K562 (cell line): ENCODE results near the gene ATP1A3. TPM values are rescaled to one million over a fixed set of nuclear protein-coding genes. Genes with fewer than 3 reads are reported as not detected.

Source experiments
- ATAC-seq: fragments of 200-7000 bp; cut with Tn5 transposase; 3 replicates; pipeline ENCODE4 v1.9.1; 2020; ENCODE audit warnings: moderate library complexity
- BruUV-seq: library from RNA; stranded (reverse); fragments of 400-500 nt; replicated peaks from 2 replicates; lab custom pipeline; 2021; lab: Mats Ljungman, UMichigan
- CTCF ChIA-PET: fragments of 300-600 bp; formaldehyde crosslinking; extraction: SDS; loops from one replicate; lab custom pipeline; 2021; ENCODE audit warnings: low intra/inter-chr PET ratio; lab: Yijun Ruan, JAX
- POLR2A ChIA-PET: fragments of 300-600, 350-650 bp; sonication (Branson Sonifier 250); formaldehyde crosslinking; extraction: SDS; loops from one replicate; lab custom pipeline; 2021; ENCODE audit warnings: antibody characterized with exemption, inconsistent platforms; lab: Yijun Ruan, JAX
- DNase-seq, 4 experiments: peaks; one replicate each; pipeline versions ENCODE4 v3.0.0 to v3.0.0-alpha.2; 2011 to 2018; ENCODE audit warnings: low spot score in 3 of 4, mixed read lengths in 3 of 4; ENCODE audit errors: extremely low read depth in 1 of 4
- FAIRE-seq: peaks from 2 replicates; lab custom pipeline; 2011; peaks lifted over from hg19 to GRCh38; lab: Jason Lieb, UNC
- H2AFZ ChIP-seq: 2 replicates; pipeline ENCODE4 v1.6.0; 2011; ENCODE audit warnings: low read depth, low read length, control low read depth, inconsistent platforms
- H3K27ac ChIP-seq: fragments of 200-600 bp; 3 replicates; pipeline ENCODE4 v1.8.0; 2011; ENCODE audit warnings: low read depth, mild to moderate bottlenecking, control low read depth, inconsistent platforms, low read length, moderate library complexity, mixed read lengths; ENCODE audit errors: extremely low read depth
- H3K27me3 ChIP-seq, 2 experiments: fragments of 300-600 bp in 1 of 2; 2 replicates in 1 of 2; 3 replicates in 1 of 2; pipeline versions ENCODE4 v1.6.0 to v1.8.0; 2011; ENCODE audit warnings: inconsistent platforms in 2 of 2, low read length in 2 of 2, mild to moderate bottlenecking in 1 of 2, mixed read lengths in 1 of 2, moderate library complexity in 1 of 2; ENCODE audit not compliant: control insufficient read depth in 2 of 2, insufficient read depth in 2 of 2
- H3K36me3 ChIP-seq: fragments of 300-600 bp; 3 replicates; pipeline ENCODE4 v1.8.0; 2011; ENCODE audit warnings: mild to moderate bottlenecking, low read length, inconsistent platforms; ENCODE audit not compliant: control insufficient read depth, insufficient read depth
- H3K4me1 ChIP-seq, 2 experiments: fragments of 200-600 bp in 1 of 2; replicated peaks in 1 of 2; 2 replicates in 1 of 2; 3 replicates in 1 of 2; pipeline versions ENCODE4 v1.5.1 to v1.8.0; 2011; ENCODE audit warnings: inconsistent platforms in 2 of 2, low read length in 2 of 2, mild to moderate bottlenecking in 1 of 2, mixed read lengths in 1 of 2, moderate library complexity in 1 of 2; ENCODE audit not compliant: control insufficient read depth in 2 of 2, insufficient read depth in 2 of 2
- H3K4me2 ChIP-seq: 2 replicates; pipeline ENCODE4 v1.6.1; 2011; ENCODE audit warnings: low read length, control low read depth, inconsistent platforms, mixed read lengths; ENCODE audit not compliant: insufficient read depth
- H3K4me3 ChIP-seq: fragments of 200-600 bp; sonication (generic), shearing (Covaris generic); 2 replicates; pipeline ENCODE4 v1.5.1; 2016; ENCODE audit warnings: control low read depth, inconsistent platforms
- H3K79me2 ChIP-seq: fragments of 200-600 bp; 3 replicates; pipeline ENCODE4 v1.8.0; 2011; ENCODE audit warnings: low read length, inconsistent platforms; ENCODE audit not compliant: control insufficient read depth, insufficient read depth
- H3K9ac ChIP-seq, 2 experiments: 2 replicates each; pipeline versions ENCODE4 v1.6.0 to v1.6.1; 2011; ENCODE audit warnings: low read depth in 2 of 2, low read length in 2 of 2, control low read depth in 1 of 2, inconsistent platforms in 1 of 2, mild to moderate bottlenecking in 1 of 2, mixed read lengths in 1 of 2; ENCODE audit not compliant: insufficient read depth in 1 of 2
- H3K9me1 ChIP-seq: one replicate; pipeline ENCODE4 v1.6.0; 2011; ENCODE audit warnings: inconsistent platforms, mild to moderate bottlenecking, low read length, moderate library complexity; ENCODE audit not compliant: control insufficient read depth, insufficient read depth
- H3K9me3 ChIP-seq: replicated peaks from 2 replicates; pipeline ENCODE4 v1.5.1; 2011; ENCODE audit warnings: low read depth, low read length, inconsistent platforms; ENCODE audit not compliant: control insufficient read depth, insufficient read depth
- H4K20me1 ChIP-seq: replicated peaks from 2 replicates; pipeline ENCODE4 v1.6.1; 2011; ENCODE audit warnings: low read length, inconsistent platforms, mixed read lengths; ENCODE audit not compliant: control insufficient read depth, insufficient read depth
- CREM ChIP-seq: IDR thresholded peaks from 2 replicates; pipeline ENCODE4 v1.6.1; 2014; ENCODE audit warnings: antibody characterized with exemption, low read depth
- EWSR1 ChIP-seq: fragments of 450-650 bp; IDR thresholded peaks from 2 replicates; pipeline ENCODE4 v1.6.1; 2018; ENCODE audit warnings: borderline replicate concordance, mild to moderate bottlenecking, low read depth, moderate library complexity; ENCODE audit not compliant: partially characterized antibody
- NR2F6 ChIP-seq: fragments of 450-650 bp; formaldehyde crosslinking; IDR thresholded peaks from 2 replicates; pipeline ENCODE4 v1.4.0; 2020; ENCODE audit warnings: mild to moderate bottlenecking
- PHF21A ChIP-seq: fragments of 450-650 bp; IDR thresholded peaks from 2 replicates; pipeline ENCODE4 v1.6.1; 2017; ENCODE audit warnings: low read depth, borderline replicate concordance
- POLR3A ChIP-seq: IDR thresholded peaks from 2 replicates; pipeline ENCODE4 v1.6.1; 2011; ENCODE audit warnings: borderline replicate concordance, mild to moderate bottlenecking, moderate library complexity; ENCODE audit not compliant: insufficient read length, insufficient read depth; ENCODE audit errors: extremely low read depth
- RCOR1 ChIP-seq, 2 experiments: IDR thresholded peaks; 2 replicates each; pipeline ENCODE4 v1.6.1; 2012; ENCODE audit warnings: low read depth in 2 of 2, low read length in 2 of 2, borderline replicate concordance in 1 of 2, improper control_type of control experiment in 1 of 2
- RFX5 ChIP-seq: IDR thresholded peaks from 2 replicates; pipeline ENCODE4 v1.6.1; 2011; ENCODE audit warnings: low read depth, mild to moderate bottlenecking, improper control_type of control experiment, low read length
- RFX7 ChIP-seq: fragments of 250-450 bp; sonication (Bioruptor Pico); IDR thresholded peaks from 2 replicates; pipeline ENCODE4 v1.5.1; 2021; ENCODE audit warnings: mild to moderate bottlenecking
- TARDBP ChIP-seq: fragments of 450-650 bp; IDR thresholded peaks from 2 replicates; pipeline ENCODE4 v1.6.1; 2016
- U2AF1 ChIP-seq: fragments of 200-400 bp; formaldehyde crosslinking; optimal IDR thresholded peaks from 2 replicates; pipeline ENCODE3; 2017; ENCODE audit warnings: mild to moderate bottlenecking, low read depth, low read length, moderate library complexity
- ZKSCAN3 ChIP-seq: fragments of 250-450 bp; sonication (Bioruptor Pico); IDR thresholded peaks from 2 replicates; pipeline ENCODE4 v1.4.0; 2020
- ZNF644 ChIP-seq: fragments of 200-800 bp; sonication (Bioruptor generic); IDR thresholded peaks from 2 replicates; pipeline ENCODE4 v1.6.1; 2016; ENCODE audit warnings: low read depth, missing genetic modification characterization, missing compliant biosample characterization
- ZNF668 ChIP-seq: fragments of 250-450 bp; sonication (Bioruptor Pico); IDR thresholded peaks from 2 replicates; pipeline ENCODE4 v1.8.0; 2022; ENCODE audit warnings: mild to moderate bottlenecking, inconsistent platforms
- WGBS: fragments of 100-300 bp; shearing (Covaris generic); methylation state at CpG from one replicate; pipeline ENCODE4 v1.1.6; 2016; ENCODE audit warnings: low coverage, mixed read lengths; ENCODE audit not compliant: insufficient coverage; ENCODE audit errors: missing lambda C conversion rate; 5-methylcytosine and 5-hydroxymethylcytosine counted together
- in situ Hi-C: fragments of 300-500 bp; cut with MboI; formaldehyde crosslinking; loops from 4 replicates; pipeline ENCODE4 v1.15.0; 2018; ENCODE audit warnings: inconsistent platforms, mixed read lengths
- intact Hi-C: fragments of 100-400 bp; cut with micrococcal nuclease; formaldehyde crosslinking; loops from 2 replicates; pipeline ENCODE4 v1.14.2; 2022
- polyA plus RNA-seq, 8 experiments: library from polyadenylated mRNA; depleted of rRNA in 4 of 8; stranded (reverse) in 5 of 8; unstranded in 3 of 8; fragments of >200 nt; fragmentation: Nextera tagmentation in 2 of 8; fragmentation: Illumina TruSeq in 1 of 8; extraction: Ambion mirVana in 2 of 8; extraction: Trizol in 1 of 8; gene quantifications; 2 replicates each; pipeline versions ENCODE4 v1.2.1 to v1.2.3, GENCODE V29; 2011 to 2014; ENCODE audit warnings: inconsistent platforms in 1 of 8, missing spikeins in 1 of 8
- total RNA-seq, 7 experiments: library from RNA; depleted of rRNA in 6 of 7; stranded (reverse); fragments of >200 nt in 6 of 7; fragmentation: Illumina TruSeq in 2 of 7; extraction: Trizol in 2 of 7; gene quantifications; 2 replicates each; pipeline versions ENCODE4 v1.2.1 to v1.2.3, GENCODE V29; 2011 to 2021; ENCODE audit warnings: low replicate concordance in 1 of 7
- TF ChIP-seq, protein P1 (sequence below): fragments of 250-450 bp; sonication (Bioruptor Pico); IDR thresholded peaks from 2 replicates; pipeline ENCODE4 v1.8.0; 2022; ENCODE audit warnings: inconsistent platforms
- TF ChIP-seq, protein P2 (sequence below): fragments of 250-450 bp; sonication (Bioruptor Pico); IDR thresholded peaks from 2 replicates; pipeline ENCODE4 v1.5.1; 2021; ENCODE audit warnings: mild to moderate bottlenecking
- TF ChIP-seq, protein P3 (sequence below): sonication (generic); formaldehyde crosslinking; IDR thresholded peaks from 2 replicates; pipeline ENCODE4 v1.8.1; 2023; ENCODE audit warnings: mild to moderate bottlenecking, missing genetic modification reagents
- TF ChIP-seq, protein P4 (sequence below): fragments of 250-450 bp; sonication (Bioruptor Pico); IDR thresholded peaks from 2 replicates; pipeline ENCODE4 v1.8.0; 2022; ENCODE audit warnings: moderate library complexity, mild to moderate bottlenecking, inconsistent platforms

Gene ATP1A3
- total and polyA plus RNA-seq, 9 of the 15 experiments (the other 6 are each of a cell fraction or from before 2014, with no cell fraction given), result 0.03 to 1.0 (median 0.17) TPM; not detected in 3

DNA sequence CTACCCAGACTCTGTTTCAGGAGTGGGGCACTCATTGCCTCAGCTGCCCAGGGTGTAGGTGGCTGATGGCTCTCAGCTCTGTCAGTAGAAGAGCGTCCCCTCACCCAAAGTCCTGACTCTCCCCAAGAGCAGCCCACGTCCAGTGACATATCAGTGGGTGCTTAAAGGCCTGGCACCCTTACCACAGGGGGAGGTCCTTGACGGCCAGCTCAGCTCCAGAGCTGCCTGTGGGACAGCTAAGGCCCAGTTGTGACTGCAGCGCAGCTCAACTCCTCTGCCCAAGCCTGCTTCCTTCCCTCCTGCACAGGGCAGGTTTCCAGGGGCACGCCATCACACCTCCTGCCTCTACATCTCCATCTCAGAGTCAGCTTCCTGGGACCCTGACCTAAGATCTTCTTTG, 43.6 kb upstream of the ATP1A3 start:
- intact Hi-C loops, result no loop called here
- in situ Hi-C loops, result no loop called here
- no TSS peak for BruUV-seq
- Histone ChIP-seq H3K27me3 (peaks cover 15 to 36% of the 10 kb centered on the region in 2 experiments; a peak in 4 of 5 replicates), H3K9ac (no peak overlapping the region), H3K4me1 (peaks cover 0 to 5% of the 10 kb centered on the region in 2 experiments; a peak in 1 of 5 replicates), H3K27ac (no peak overlapping the region), H4K20me1 (peaks cover 6% of the 10 kb centered on the region; the same call in 1 of the 2 replicates), H2AFZ (no peak overlapping the region), H3K9me1 (no peaks in the 10 kb centered on the region), H3K4me3 (no peak overlapping the region), H3K36me3 (no peaks in the 10 kb centered on the region), H3K79me2 (no peaks in the 10 kb centered on the region), H3K4me2 (no peak overlapping the region), H3K9me3 (no peaks in the 10 kb centered on the region)
- ChIA-PET POLR2A (interaction anchor here (0.6 to 1.2 kb wide), 4 partner anchors 11 to 157 kb away, joined by 3 to 5 read pairs (median 4); no protein-coding TSS in a partner anchor), CTCF (no interaction called here)
- WGBS, result 5% methylated on average over 5 of the region's 5 CpGs
- TF ChIP-seq, protein P1, sequence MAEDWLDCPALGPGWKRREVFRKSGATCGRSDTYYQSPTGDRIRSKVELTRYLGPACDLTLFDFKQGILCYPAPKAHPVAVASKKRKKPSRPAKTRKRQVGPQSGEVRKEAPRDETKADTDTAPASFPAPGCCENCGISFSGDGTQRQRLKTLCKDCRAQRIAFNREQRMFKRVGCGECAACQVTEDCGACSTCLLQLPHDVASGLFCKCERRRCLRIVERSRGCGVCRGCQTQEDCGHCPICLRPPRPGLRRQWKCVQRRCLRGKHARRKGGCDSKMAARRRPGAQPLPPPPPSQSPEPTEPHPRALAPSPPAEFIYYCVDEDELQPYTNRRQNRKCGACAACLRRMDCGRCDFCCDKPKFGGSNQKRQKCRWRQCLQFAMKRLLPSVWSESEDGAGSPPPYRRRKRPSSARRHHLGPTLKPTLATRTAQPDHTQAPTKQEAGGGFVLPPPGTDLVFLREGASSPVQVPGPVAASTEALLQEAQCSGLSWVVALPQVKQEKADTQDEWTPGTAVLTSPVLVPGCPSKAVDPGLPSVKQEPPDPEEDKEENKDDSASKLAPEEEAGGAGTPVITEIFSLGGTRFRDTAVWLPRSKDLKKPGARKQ (CRISPR knock-in tag), result no peak
- no peak for TF ChIP-seq ZNF644
- TF ChIP-seq, protein P2, sequence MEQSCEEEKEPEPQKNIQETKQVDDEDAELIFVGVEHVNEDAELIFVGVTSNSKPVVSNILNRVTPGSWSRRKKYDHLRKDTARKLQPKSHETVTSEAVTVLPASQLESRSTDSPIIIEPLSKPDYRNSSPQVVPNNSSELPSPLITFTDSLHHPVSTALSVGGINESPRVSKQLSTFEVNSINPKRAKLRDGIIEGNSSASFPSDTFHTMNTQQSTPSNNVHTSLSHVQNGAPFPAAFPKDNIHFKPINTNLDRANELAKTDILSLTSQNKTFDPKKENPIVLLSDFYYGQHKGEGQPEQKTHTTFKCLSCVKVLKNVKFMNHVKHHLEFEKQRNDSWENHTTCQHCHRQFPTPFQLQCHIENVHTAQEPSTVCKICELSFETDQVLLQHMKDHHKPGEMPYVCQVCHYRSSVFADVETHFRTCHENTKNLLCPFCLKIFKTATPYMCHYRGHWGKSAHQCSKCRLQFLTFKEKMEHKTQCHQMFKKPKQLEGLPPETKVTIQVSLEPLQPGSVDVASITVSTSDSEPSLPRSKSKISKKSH (CRISPR knock-in tag), result no peak
- TF ChIP-seq U2AF1, result no peak
- TF ChIP-seq, protein P3, sequence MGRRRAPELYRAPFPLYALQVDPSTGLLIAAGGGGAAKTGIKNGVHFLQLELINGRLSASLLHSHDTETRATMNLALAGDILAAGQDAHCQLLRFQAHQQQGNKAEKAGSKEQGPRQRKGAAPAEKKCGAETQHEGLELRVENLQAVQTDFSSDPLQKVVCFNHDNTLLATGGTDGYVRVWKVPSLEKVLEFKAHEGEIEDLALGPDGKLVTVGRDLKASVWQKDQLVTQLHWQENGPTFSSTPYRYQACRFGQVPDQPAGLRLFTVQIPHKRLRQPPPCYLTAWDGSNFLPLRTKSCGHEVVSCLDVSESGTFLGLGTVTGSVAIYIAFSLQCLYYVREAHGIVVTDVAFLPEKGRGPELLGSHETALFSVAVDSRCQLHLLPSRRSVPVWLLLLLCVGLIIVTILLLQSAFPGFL (CRISPR knock-in tag), result no peak
- no peak for TF ChIP-seq CREM
- TF ChIP-seq ZKSCAN3 (CRISPR knock-in tag), result no peak
- TF ChIP-seq EWSR1, result no peak
- TF ChIP-seq, protein P4, sequence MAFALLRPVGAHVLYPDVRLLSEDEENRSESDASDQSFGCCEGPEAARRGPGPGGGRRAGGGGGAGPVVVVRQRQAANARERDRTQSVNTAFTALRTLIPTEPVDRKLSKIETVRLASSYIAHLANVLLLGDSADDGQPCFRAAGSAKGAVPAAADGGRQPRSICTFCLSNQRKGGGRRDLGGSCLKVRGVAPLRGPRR (CRISPR knock-in tag), result no peak
- no peak for TF ChIP-seq PHF21A
- no peak for TF ChIP-seq ZNF668 (CRISPR knock-in tag)
- no peak for TF ChIP-seq RFX7 (CRISPR knock-in tag)
- TF ChIP-seq NR2F6 (CRISPR knock-in tag), result no peak
- no peak for TF ChIP-seq POLR3A
- TF ChIP-seq TARDBP, result no peak
- no peak for TF ChIP-seq RFX5
- no peak for TF ChIP-seq RCOR1 (IDR thresholded peaks at IDR 0.05; ENCODE audit: borderline replicate concordance in 1 of 2, low read depth in 2 of 2, low read length in 2 of 2)
- DNase-seq (no peak), FAIRE-seq (no peak), ATAC-seq (no peak)
